GM12892 (cell line): ENCODE measurements around the gene PSD2.

Experiments used
- POLR2A ChIP-seq: IDR thresholded peaks from 2 replicates; pipeline ENCODE4 v1.6.1; 2011; ENCODE audit warnings: low read depth, low read length, control low read depth
- POLR2AphosphoS5 ChIP-seq: IDR thresholded peaks from 2 replicates; pipeline ENCODE4 v1.6.1; 2011; ENCODE audit warnings: low read depth, low read length, control low read depth
- TAF1 ChIP-seq: IDR thresholded peaks from 2 replicates; pipeline ENCODE4 v1.6.1; 2011; ENCODE audit warnings: low read depth, mild to moderate bottlenecking, control low read depth, low read length, borderline replicate concordance

GRCh38 chr5:139849501-139849900 is 53.9 kb downstream of the PSD2 start:
- TF ChIP-seq POLR2A (no peak), TAF1 (no peak), POLR2AphosphoS5 (no peak)
